ENCODE measurements around the gene SLC16A10.

DNA sequence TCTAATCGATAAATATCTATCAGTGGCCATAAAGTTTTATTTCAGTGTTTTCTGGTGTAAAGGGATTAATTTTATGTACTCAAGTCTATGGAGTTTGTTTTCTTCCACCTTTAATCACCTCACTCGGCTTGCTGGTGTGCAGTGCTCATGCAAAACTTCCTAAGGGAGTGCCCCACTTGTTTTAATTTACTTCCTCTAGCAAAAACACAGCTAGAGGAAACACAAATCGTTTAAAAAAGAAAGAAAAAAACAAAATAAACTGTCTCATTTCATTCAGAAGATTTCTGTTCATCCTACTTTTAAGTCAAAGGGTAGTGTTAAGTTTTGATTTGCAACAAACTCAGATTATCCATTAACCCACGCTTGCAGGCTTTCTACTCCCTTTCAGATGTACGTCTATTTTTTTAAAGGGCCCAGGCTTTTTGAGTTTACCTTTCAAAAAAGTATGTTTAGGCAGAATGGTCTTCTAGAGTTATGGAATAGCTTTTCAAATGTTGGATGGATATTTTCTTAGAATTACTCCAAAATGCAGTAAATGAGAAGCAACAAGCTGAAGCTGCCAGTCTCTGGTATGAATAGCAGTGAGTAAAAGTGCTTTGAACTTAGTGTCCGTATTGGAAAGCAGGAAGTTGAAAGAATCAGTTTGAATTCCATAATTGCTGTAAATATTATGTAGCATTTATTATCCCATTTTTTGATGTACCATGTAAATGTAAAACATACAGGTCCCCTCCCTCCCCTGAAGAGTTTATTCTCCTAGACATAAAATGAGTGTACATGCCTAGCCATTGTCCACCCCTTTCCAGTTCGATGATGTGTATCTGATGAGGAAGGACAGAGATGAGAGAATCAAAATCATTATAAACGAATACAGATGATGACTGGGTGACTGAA, 113.3 kb downstream of the SLC16A10 start:
- TF ChIP-seq, protein P1, sequence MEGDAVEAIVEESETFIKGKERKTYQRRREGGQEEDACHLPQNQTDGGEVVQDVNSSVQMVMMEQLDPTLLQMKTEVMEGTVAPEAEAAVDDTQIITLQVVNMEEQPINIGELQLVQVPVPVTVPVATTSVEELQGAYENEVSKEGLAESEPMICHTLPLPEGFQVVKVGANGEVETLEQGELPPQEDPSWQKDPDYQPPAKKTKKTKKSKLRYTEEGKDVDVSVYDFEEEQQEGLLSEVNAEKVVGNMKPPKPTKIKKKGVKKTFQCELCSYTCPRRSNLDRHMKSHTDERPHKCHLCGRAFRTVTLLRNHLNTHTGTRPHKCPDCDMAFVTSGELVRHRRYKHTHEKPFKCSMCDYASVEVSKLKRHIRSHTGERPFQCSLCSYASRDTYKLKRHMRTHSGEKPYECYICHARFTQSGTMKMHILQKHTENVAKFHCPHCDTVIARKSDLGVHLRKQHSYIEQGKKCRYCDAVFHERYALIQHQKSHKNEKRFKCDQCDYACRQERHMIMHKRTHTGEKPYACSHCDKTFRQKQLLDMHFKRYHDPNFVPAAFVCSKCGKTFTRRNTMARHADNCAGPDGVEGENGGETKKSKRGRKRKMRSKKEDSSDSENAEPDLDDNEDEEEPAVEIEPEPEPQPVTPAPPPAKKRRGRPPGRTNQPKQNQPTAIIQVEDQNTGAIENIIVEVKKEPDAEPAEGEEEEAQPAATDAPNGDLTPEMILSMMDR (IDR thresholded peaks at IDR 0.05): no peak
- TF ChIP-seq POLR2A (IDR thresholded peaks at IDR 0.05): no peak
